ENCODE measurements around the gene NPFF.

- TF ChIP-seq CEBPB (IDR thresholded peaks at IDR 0.05) (no peak), TAF1 (IDR thresholded peaks at IDR 0.05; ENCODE audit: low read depth) (no peak), YY1 (IDR thresholded peaks at IDR 0.05; ENCODE audit: low read depth) (no peak), EP300 (IDR thresholded peaks at IDR 0.05; ENCODE audit: borderline replicate concordance) (no peak)
- TF ChIP-seq, protein P1, sequence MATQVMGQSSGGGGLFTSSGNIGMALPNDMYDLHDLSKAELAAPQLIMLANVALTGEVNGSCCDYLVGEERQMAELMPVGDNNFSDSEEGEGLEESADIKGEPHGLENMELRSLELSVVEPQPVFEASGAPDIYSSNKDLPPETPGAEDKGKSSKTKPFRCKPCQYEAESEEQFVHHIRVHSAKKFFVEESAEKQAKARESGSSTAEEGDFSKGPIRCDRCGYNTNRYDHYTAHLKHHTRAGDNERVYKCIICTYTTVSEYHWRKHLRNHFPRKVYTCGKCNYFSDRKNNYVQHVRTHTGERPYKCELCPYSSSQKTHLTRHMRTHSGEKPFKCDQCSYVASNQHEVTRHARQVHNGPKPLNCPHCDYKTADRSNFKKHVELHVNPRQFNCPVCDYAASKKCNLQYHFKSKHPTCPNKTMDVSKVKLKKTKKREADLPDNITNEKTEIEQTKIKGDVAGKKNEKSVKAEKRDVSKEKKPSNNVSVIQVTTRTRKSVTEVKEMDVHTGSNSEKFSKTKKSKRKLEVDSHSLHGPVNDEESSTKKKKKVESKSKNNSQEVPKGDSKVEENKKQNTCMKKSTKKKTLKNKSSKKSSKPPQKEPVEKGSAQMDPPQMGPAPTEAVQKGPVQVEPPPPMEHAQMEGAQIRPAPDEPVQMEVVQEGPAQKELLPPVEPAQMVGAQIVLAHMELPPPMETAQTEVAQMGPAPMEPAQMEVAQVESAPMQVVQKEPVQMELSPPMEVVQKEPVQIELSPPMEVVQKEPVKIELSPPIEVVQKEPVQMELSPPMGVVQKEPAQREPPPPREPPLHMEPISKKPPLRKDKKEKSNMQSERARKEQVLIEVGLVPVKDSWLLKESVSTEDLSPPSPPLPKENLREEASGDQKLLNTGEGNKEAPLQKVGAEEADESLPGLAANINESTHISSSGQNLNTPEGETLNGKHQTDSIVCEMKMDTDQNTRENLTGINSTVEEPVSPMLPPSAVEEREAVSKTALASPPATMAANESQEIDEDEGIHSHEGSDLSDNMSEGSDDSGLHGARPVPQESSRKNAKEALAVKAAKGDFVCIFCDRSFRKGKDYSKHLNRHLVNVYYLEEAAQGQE (IDR thresholded peaks at IDR 0.05; ENCODE audit: low read depth): no peak
Measured at GRCh38 chr12:53518381-53518780, 11.1 kb upstream of the NPFF start.
